H4 (cell line): ENCODE results near the gene GPR132. TPM values are rescaled to one million over a fixed set of nuclear protein-coding genes. Genes with fewer than 3 reads are reported as not detected.

Experiments
- total RNA-seq: library from RNA; depleted of rRNA; stranded (reverse); fragments of >200 nt; shearing (Covaris generic); gene quantifications from 2 replicates; pipeline ENCODE4 v1.2.3, GENCODE V29; 2014; rRNA removed

The GPR132 gene
- total RNA-seq, 1 experiment from 2014 or later: 0.10 TPM

Other genes with a start within 250 kb of the GPR132 start
- gene CEP170B, start 200.2 kb downstream of the GPR132 start, total RNA-seq: 3.5 and 5.2 TPM in 2 replicates
- gene PLD4, start 140.6 kb downstream of the GPR132 start, total RNA-seq: not detected in 2 replicates
- 4.4 and 5.2 TPM in 2 replicates for gene AHNAK2, start 87.1 kb downstream of the GPR132 start, total RNA-seq
- 2.4 and 4.4 TPM in 2 replicates for gene CLBA1, start 79.6 kb downstream of the GPR132 start, total RNA-seq
- gene CDCA4, start 44.3 kb downstream of the GPR132 start, total RNA-seq: 42.8 and 46.1 TPM in 2 replicates
- 0.48 TPM in 1 of 2 replicates, not detected in the other for gene JAG2, start 103.3 kb upstream of the GPR132 start, total RNA-seq
- gene NUDT14, start 115.9 kb upstream of the GPR132 start, total RNA-seq: 18.0 and 19.8 TPM in 2 replicates
- gene BTBD6, start 183.1 kb upstream of the GPR132 start, total RNA-seq: 16.8 and 19.4 TPM in 2 replicates
- gene BRF1, start 235.6 kb upstream of the GPR132 start, total RNA-seq: 12.6 and 13.6 TPM in 2 replicates
- gene PACS2, start 249.3 kb upstream of the GPR132 start, total RNA-seq: 12.6 and 14.4 TPM in 2 replicates